ENCODE results near the gene HPCAL1.
A peak's percentile ranks its signal among the peaks of the same experiment; 100 is the strongest.

HPCAL1 gene

DNA sequence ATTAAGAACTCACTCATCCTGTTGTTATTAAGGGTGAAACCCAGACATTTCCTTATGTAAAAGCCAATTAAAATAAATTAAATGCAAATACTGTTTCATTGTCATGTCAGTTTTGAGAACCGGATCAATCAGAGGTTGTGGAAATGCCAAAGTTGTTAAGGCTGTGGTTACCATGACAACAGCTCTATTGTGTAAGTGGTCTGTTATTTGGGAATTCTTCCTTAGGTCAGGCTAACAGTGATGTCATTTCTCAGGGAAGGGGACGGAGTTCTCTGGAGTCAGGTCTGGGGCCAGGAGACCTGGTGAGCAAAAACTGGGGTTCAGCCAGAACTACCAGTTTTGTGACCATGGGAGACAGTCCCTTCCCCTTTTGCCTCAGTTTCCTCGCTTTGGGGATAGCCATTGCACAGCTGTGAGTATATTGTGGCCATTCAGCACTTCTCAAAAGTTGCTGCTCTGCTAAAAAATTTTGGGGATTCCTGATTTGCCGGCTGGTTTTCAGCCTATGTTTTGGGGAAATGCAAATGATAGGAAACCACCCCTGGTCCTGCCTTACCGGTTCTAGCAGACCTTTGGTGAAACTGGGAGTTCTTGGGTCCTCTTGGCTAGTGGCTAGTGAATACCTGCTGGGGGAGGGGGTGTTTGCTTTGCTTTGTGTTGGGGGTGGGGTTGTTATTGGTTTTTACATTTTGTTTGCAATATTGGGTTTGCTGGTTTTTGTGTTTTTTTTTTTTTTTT is 21.6 kb downstream of the HPCAL1 start:
- DNase-seq (ENCODE audit: low spot score), result no peak

DNA sequence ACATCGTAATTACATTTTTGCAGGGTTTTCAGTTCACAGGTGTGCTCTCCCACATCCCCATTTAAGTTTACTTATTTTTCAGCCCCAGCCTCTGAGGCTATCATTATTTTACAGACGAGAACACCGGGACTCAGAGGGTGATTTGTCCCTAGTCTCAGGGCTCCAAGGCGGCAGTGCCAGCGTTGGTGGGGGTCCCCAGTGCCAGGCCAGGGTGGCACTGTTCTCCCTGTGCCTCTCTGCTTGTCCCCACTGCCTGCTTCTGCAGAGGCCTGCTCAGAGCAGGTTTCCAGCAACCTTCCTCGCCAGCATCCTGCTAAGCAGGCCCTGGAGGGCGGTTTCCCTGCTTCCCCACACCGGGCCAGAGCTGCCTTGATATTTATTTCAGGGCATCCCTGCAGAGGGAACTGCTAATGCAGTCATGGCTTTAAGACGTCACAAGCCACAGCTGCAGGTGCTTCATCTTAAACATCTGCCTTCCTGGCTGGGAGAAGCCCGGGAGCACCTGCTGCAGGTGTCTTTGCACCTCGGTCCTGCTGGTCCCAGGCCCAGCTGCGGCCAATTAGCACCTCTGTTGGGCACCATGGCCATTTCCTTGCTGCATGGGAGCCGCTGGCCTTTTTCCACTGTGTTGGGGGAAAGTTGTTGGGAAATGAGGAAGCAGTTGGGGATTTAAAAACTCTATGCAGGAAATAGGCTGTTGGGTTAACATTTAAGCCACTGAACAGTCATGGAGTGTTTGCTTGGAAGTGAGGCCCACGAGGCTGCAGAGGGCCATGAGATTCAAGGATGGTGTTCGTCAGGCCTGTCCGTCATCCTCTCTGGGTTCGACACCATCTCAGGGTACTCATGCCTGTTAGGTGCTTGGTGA is 22.8 kb downstream of the HPCAL1 start:
- DNase-seq (ENCODE audit: low spot score), result no peak

DNA sequence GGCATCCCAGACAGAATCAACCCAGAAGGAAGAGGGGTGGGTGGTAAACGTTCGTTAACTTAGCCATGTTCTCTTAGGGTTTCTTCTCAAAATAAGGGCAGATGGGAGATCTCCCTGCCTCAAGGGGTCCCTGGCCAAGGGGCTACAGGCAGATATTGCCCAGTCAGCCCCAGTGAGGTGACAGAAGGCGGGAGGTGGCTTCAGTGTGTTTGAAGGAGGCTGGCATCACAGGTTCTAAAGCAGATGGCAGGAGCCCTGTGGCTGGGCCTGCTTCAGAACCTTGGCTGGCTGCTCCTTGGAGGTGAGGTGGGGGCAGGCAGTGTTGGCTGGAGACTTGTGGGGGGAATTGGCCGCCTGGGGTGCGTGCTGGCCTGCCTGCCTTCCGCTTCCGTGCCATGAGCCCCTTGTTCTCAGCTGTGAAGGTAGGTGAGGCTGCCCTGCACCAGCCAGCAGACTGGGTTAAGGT is 23.5 kb downstream of the HPCAL1 start:
- no peak for DNase-seq (ENCODE audit: low spot score)

DNA sequence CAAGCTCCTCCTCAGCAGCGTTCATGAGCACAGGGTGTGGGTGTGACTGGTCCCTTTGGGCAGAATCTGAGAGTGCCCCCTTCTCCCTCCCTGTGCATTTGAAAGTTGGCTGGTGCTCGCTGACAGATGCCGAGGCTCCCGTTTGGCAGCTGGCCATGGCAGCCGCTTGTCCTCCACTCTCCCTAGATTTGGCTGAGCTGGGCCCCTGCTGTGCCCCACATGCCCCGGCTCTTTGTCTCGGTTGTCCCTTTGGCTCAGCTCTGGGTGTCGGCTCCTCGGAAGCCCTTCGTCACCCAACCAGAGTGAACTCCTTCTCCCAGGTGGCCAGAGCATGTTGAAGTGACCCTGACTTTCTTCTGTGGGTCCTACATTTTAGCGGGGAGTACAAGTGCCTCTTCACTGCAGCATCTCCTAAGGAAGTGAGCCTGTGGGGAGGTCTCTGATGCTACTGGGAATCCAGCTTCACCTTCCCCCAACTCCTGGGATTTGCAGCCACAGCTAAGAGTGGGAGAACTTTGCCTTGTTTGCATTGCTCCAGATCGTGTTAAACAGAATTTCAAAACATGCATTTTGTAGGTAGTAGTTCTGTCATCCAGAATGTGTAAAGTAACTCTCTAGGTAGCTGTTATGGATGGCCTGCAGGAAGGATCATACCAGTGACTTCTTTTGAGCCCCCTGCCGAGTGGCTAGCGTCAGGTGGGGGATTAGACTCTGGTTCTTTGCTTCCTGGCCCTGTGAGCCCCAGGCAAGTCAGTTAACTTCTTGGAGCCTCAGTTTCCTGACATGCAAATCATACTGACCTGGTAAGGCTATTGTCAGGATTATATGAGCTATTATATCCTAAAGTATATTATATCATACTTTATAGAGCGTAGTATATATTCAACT is 24.2 kb downstream of the HPCAL1 start:
- peak; percentile 41 for DNase-seq (ENCODE audit: low spot score)

DNA sequence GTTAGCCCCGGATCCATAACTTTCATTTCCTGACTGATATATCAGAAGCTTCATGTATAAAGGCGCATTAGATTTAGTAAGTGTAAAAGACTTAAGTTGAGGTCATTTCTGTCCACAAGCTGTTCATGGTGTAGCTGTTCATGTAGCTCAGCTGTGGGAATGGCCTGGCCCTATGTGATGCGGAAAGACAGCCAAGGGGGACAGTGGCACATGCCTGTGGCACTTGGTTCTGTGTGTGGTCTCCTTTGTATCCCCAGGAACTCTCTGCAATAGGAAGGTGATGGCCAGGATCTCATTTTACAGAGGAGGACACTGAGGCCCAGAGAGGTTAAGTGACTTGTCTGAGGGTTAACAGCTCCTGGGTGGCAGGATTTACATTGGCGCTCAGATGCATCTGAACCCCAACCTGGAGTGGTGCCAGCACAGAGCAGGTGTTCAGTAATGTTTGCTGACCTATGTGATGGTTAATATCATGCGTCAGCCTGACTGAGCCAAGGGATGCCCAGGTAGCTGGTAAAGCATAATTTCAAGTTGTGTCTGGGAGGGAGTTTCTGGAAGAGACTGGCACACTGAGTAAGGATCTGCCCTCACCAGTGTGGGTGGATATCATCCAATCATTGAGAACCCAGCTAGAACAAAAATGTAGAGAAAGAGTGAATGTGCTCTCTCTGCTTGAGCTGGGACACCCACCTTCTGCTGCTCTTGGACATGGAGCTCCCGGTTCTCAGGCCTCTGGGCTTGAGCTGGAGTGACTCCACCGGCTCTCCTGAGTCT is 25.4 kb downstream of the HPCAL1 start:
- no peak for DNase-seq (ENCODE audit: low spot score)

DNA sequence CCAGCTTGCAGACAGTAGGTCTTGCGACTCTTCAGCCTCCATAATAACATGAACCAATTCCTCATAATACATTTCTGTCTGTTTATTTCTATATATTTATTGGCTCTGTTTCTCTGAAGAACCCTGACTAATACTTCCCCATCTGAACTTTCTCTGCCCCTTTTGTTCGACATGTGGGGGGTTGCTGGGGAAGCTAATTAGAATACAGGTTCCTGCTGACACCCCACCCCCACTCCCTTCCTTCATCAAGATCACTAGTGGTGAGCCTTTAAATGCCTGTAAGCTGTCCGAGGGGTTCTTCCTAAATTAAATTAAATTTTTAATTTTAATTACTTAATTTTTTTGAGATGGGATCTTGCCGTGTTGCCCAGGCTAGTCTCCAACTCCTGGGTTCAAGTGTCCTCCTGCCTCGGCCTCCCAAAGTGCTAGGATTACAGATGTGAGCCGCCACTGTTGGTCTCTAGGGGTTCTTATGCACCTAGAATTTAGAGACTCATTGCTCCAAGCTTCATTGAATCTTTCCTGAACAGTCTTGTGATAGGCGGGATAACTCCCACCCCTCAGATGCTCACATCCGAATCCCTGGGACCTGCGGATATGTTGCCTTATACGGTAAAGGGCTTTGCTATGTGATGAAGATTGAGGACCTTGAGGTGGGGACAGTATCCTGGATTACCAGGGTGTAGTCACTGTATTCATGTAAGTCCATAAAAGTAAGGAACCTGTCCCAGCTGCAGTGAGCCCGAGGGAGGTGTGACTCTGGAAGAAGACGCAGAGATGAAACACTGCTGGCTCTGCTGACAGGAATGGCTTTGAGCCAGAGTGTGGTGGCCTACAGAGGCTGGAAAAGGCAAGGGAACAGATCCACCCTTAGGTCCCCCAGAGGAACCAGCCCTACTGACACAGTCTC is 26.2 kb downstream of the HPCAL1 start:
- DNase-seq (ENCODE audit: low spot score), result no peak

DNA sequence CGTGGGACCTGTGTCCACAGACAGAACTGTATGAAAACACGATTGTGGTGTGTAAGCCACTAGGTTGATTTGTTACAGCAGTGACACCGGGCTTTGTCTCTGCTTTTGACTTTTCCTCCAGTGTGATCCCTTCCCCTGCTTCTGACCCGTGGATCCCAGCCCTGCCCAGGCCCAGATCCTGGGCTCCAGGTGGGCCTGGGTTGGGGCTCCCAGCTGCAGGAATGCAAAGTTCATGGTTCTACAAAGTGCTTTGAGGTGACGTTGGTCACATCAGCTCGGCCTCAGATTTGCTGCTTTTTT is 26.8 kb downstream of the HPCAL1 start:
- no peak for DNase-seq (ENCODE audit: low spot score)

DNA sequence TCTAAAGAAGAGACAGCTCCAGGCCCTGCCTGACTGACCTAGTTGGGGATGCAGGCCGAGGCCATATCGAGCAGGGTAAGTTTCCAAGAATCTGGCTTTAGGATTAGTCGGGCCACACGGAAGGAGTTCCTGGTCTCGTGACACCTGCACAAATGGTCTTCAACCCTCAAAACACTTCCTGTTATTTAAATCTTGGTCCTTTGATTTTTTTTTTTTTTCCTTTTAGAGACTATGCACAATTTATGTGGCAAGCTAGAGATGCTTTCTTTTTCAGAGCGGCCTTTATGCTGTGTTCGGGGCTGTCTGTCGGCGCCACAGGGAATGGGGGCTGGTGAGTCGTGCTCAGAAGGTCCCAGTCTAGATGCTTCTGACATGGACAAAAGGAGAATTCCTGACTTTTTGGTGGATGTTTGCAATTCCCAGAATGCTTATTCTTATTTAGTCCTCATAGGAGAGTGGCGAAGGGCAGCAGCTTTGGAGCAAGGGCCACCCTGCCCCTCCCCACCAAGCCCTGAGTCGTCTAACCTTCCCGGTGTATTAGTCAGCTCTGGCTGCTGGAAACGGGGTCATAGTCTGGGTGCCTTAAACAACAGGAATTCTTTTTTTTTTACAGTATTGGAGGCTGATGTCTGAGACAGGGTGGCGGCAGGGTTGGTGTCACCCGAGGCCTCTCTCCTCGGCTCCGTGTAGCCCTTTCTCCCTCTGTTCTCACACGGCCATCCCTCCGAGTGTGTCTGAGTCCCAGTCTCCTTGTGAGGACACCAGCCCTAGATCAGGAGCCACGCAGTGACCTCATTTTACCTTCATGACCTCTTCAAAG is 27.4 kb downstream of the HPCAL1 start:
- DNase-seq (ENCODE audit: low spot score), result no peak

DNA sequence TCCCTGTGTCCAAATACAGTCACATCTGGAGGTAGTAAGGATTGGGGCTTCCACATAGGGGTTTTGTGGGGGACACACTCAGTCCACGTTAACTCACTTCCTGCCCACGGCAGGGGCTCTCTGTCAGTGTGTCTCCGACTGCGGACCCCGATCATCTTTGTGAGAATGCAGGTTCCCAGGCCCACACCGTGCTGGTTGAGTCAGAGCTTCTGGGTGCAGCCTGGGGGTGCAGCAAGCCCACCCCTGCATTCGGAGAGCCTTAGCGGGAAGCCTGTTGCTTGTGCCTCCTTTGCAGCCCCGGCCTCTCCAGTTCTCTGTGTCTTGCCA is 28.0 kb downstream of the HPCAL1 start:
- DNase-seq (ENCODE audit: low spot score), result no peak

DNA sequence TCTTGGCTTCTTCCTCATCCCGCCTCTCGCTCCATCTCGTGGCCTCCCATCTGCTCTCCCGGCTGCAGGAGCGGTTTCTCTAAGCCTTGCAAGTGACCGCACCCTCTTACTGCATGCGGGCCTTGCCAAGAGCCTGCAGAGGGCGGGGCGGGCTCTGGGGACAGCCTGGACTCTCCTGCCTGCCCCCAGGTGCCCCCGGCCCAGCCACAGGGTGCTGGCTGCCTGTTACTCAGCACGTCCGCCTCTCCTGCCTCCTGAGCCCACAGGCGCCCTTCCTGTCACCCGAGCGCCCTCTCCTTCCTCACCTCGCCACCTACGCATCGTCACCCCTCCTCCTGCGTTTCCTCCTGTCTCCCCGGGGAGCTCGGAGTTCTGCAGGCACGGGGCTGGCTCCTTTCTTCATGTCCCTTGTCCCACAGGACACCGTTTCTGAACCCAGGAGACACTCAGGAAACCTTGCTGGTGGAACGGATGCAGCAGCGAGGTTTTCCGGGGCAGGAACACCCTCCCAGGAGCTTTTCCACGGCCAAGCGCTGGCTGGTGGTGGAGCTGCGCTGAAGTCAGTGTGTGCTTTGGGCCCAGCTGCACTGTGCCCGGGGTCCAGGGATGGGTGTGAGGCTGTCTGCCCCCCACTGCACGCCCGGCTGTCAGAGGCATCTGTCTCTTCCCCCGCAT is 28.5 kb downstream of the HPCAL1 start:
- no peak for DNase-seq (ENCODE audit: low spot score)

DNA sequence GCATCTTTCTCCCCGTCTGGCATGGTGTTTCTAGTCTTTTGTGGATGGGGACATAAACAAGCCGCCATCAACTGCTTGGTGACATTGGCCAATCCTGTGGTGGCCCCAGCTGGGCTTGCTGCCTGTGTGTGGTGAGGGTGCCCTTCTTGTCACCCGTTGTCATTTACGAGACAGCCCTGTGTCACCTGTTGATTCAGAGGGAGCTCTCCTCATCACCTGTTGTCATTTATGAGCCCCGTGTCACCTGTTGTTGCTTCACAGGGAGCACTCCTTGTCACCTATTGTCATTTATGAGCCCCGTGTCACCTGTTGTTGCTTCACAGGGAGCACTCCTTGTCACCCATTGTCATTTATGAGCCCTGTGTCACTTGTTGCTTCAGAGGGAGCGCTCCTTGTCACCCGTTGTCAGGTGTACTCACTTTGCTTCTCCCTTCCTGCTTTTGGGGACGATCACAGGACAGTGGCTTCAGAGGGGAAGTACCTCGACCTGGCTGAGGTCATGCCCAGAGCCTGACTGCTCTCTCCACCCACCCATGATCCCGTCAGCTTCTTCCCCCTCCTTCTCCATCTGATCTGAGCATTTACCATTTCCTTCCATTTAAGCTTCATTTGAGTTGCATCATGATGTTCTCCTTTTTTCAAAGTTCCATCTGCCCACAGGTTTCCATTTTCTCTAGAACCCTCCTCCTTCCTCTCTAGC is 29.1 kb downstream of the HPCAL1 start:
- peak; percentile 42 for DNase-seq (ENCODE audit: low spot score)

DNA sequence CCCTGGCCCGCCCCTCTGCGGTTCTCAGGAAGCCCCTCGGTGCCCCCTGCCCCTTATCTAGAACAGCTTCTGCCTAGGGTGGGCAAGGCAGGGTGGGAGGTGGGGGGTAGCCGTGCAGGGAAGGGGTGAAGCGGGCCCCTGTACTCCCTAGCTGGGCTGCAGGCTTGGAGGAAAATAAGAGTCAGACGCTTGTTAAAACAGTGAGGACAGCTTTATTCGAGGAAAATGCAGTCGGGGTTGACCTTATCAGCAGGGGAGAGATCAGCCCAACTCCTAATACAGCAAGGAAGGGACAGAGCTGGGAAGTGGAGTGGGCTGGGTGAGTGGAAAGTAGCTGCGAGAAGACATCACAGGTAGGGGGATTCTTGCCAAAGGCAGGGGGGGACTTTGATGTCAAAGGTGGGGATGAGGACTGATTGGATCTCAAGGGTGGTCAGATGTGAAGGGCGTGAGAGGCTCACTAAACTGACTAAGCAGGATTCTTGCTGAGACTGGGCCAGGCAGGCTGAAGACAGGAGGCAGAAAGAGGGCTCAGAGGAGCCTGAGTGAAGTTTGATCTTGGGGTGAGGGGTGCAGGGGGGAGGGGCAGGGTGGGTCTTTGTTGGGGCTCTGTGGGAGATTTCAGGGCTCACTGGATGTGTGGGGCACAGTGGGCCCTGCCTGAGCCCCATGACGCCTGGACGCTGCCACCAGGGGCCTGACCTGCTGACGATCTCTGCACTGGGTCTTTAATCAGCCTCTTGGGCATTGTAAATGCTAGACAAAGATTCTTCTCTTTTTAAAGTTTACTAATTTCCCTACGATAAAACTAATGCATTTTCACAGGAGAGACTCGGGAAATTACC is 29.9 kb downstream of the HPCAL1 start:
- DNase-seq (ENCODE audit: low spot score), result no peak

DNA sequence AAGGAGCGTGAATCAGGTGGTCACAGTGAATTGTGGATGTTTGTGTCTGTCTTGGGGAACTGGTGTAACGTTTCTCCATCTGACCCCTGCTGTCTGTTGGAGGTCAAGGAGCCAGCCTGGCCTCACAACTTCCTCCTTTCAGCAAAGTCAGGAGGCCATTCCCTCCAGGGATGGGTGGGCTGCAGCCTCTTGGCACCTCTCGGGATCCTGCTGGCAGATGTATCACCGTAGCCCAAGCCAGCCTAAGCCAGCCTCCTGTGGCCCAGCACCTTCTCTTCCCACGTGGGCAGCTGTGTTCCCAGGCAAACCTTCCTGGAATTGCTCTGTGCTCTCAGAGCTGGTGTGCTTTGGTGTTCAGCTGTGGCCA is 30.5 kb downstream of the HPCAL1 start:
- DNase-seq (ENCODE audit: low spot score), result no peak

DNA sequence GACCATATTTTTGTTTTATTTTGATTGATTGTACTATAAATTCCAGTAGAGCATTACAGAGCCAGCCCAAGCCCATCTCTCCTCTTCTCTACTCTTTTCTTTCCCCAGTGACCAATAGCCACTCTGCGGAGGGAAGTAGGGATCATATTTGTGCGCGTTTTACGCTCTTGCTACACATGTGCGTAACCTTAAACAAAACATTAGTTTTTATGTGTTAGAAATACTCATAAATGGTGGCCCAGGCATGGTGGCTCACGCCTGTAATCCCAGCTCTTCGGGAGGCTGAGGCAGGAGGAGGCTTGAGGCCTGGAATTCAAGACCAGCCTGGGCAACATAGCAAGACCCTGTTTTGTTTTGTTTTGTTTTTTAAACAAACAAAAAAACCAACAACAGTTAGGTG is 31.3 kb downstream of the HPCAL1 start:
- no peak for DNase-seq (ENCODE audit: low spot score)

DNA sequence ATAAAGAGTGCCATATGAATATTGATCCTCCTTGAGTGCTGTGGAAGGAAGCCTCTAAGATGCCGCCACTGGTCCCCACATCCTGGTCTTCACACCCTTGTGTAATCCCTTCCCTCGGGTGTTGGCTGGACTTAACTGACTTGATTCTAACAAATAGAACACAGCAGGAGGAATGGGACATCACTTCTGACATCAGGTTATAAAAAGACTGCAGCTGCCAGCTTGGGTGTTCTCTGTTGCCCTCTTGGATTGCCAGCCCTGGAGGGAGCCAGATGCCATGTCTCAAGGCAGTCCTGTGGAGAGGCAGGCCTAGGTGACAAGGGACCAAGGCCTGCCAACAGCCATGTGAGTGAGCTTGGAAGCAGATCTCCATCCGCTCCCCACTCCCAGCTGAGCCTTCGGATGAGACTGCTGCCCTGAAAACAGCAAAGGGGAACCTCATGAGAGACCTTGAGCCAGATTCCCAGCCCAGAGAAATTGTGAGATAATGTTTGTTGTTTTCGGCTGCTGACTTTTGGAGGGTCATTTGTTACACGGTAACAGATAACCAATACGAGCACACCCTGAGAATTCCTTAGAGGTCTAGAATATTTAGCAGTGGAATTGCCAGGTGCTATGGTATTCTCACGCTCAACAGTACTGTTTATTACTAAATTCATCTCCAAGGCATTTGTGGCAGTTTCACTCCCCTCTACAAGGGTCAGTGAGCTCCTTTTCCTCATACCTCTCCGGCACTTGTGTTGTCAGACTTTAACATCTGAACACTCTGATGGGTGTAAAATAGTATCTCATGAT is 32.5 kb downstream of the HPCAL1 start:
- no peak for DNase-seq (ENCODE audit: low spot score)

DNA sequence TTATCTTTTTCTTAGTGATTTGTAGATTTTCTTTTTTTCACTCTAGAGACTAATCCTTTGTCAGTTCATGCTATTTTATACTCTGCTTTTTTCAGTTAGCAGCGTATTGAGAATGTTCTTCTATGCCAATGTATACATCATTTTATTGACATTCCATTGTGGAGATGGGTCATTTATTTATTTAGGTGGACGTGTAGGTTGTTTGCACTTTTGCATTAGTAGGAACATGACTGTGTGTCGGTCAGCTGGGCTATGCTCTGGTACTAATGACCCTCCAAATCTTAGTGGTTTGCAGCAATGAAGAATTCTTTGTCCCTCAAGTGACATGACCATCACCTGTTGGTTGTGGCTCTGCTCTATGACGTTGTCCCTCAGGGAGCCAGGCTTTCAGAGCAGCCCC is 33.6 kb downstream of the HPCAL1 start:
- DNase-seq (ENCODE audit: low spot score), result no peak

Measured in Ammon's horn (tissue), 1 donor.